ENCODE measurements around the gene ANAPC4.

ANAPC4 gene

GRCh38 chr4:25378437-25378743, 1.3 kb downstream of the ANAPC4 start:
- no peak for DNase-seq (ENCODE audit: low read depth)

- DNase-seq (ENCODE audit: low read depth): no peak
These were observed 2.5 kb downstream of the ANAPC4 start for GRCh38 chr4:25379591-25379990.

GRCh38 chr4:25383647-25384046, 6.6 kb downstream of the ANAPC4 start:
- no peak for DNase-seq (ENCODE audit: low read depth)

DNA sequence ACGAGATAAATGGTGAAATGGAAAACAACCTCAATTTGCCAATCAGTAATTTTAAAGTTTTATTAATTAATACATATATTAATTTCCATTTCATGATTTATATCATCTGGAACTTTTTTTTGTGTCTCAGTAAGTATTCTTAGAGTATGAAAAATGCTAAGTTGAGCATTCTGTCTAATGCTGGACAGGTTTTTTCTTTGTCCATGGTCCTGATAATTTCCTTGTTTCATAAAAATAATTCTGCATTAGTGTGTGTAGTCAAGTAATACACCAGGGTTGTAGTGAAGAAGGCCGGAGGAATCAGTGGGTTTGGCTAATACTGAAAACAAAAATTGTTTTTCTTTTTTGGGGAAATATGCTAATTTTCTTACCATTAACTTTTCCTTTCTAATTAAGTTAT, 9.9 kb downstream of the ANAPC4 start:
- no peak for DNase-seq (ENCODE audit: low read depth)

- DNase-seq (ENCODE audit: low read depth): no peak
These were observed 20.2 kb downstream of the ANAPC4 start for GRCh38 chr4:25397305-25397704.

GRCh38 chr4:25399510-25399909, 22.4 kb downstream of the ANAPC4 start:
- no peak for DNase-seq (ENCODE audit: low read depth)

GRCh38 chr4:25401066-25401465, 24.0 kb downstream of the ANAPC4 start:
- no peak for DNase-seq (ENCODE audit: low read depth)

GRCh38 chr4:25402521-25402920, 25.5 kb downstream of the ANAPC4 start:
- no peak for DNase-seq (ENCODE audit: low read depth)

- DNase-seq (ENCODE audit: low read depth): no peak
These were observed 26.6 kb downstream of the ANAPC4 start for GRCh38 chr4:25403699-25404098.

GRCh38 chr4:25405453-25405852, 28.4 kb downstream of the ANAPC4 start:
- no peak for DNase-seq (ENCODE audit: low read depth)

- DNase-seq (ENCODE audit: low read depth): no peak
These were observed 29.1 kb downstream of the ANAPC4 start for GRCh38 chr4:25406081-25406692.

- no peak for DNase-seq (ENCODE audit: low read depth)
These were observed 33.9 kb downstream of the ANAPC4 start for GRCh38 chr4:25410820-25411529.

DNA sequence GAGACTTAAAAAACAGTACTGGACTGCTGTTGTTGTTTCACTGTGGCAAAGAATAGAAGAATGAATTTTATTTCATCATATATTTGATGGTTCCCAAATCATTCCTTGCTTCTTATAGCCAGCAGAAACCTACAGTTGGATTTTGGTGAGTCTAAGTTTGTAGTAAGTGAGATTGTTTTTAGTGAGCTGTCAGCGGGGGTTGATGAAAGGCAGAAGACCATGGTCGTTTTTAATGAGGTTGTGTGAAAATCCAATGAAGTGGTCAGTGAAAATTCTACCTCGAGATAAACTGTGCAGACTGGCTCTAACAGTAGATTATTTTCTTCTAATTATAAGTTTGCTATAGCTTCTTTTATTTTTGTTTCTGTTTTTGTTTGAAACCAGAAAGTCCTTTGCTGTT, 36.2 kb downstream of the ANAPC4 start:
- no peak for DNase-seq (ENCODE audit: low read depth)

DNA sequence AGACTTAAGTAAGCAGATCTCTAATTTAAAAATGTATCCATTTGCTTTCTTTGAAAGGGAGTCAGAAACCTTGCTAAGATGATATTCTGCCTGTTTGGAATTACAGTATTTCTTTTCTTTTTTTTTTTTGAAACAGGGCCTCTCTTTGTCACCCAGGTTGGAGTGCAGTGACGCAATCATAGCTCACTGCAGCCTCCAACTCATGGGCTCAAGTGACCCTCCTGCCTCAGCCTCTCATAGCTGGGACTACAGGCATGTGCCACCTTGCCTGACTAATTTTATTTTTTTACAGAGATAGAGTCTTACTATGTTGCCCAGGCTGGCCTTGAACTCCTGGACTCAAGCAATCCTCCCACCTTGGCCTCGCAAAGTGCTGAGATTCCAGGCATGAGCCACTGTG, 40.0 kb downstream of the ANAPC4 start:
- DNase-seq (ENCODE audit: low read depth): no peak

- no peak for DNase-seq (ENCODE audit: low read depth)
These were observed 43.9 kb downstream of the ANAPC4 start for GRCh38 chr4:25420931-25421330.

- DNase-seq (ENCODE audit: low read depth): no peak
These were observed 44.9 kb downstream of the ANAPC4 start for GRCh38 chr4:25421816-25422525.

DNA sequence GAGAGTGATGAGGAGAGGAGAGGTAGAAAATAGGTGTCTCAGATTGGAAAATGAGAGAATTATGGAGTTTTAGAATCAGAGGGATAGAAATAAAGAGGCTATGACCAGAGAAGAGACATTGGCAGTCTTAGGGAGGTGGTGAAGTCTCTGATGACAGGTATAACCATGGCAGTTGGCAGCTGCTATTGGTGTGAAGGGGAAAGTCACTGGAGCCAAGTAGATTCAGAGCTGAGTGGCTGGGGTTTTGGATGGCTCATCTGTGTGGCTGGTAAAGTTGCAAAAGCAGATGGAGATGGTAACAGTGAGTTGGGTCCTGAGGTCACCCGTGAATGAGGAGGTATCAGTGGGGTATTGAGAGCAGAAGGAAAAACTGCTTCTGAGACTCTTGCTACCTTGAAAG, 46.5 kb downstream of the ANAPC4 start:
- DNase-seq (ENCODE audit: low read depth): no peak

DNA sequence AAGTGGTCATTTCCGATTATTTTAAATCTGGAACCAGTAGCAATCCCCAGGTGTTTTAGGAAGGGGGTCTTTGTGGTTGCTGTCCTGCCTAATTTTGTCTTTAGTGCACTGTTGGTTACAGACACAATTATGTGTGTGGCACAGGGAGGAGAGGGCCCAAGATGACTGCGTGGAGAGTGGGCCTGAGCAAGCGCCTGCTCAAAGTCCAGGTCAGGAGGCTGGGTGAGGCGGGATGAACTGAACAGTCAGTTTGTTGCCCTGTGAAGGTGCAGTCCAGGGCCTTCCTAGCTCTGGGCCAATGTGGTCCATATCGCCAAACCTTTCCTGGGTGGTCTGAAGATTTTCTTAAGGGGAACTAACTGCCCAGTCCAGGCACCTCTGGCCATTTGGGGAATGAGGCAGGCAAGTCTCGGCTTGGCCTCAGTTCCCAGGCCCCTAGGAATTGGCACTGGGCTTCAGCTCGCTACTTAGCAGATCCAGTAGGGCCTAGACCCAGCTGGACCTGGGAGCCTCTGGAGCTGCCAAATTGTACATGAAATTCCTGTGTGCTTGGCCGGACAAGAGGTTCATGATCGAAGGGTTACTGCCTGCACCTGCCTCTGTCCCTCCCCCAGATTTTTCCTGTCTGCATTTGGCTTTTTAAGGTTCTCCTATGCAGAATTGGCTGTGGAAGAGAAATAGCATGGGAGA, 47.6 kb downstream of the ANAPC4 start:
- DNase-seq (ENCODE audit: low read depth): no peak

- no peak for DNase-seq (ENCODE audit: low read depth)
These were observed 48.3 kb downstream of the ANAPC4 start for GRCh38 chr4:25425361-25425760.

DNA sequence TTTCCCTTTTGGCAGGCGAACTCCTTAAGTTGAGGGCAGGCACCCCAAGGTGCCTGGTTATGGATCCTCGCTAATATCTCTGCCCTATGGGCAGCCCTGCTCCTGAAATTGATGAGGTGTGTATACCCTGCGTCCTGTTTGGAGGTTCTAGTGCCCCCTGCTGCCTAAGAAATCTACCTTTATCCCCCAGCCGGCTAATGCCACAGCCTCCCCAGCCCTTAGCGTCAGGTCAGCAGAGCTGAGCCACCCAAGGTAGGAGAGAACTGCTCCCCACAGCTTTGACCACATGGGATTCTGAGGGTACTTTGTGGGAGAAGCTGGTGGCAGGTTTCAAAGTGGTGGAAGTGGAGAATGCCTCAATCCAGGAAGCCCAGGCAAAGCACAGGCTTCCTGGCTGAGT, 50.8 kb downstream of the ANAPC4 start:
- no peak for DNase-seq (ENCODE audit: low read depth)

DNA sequence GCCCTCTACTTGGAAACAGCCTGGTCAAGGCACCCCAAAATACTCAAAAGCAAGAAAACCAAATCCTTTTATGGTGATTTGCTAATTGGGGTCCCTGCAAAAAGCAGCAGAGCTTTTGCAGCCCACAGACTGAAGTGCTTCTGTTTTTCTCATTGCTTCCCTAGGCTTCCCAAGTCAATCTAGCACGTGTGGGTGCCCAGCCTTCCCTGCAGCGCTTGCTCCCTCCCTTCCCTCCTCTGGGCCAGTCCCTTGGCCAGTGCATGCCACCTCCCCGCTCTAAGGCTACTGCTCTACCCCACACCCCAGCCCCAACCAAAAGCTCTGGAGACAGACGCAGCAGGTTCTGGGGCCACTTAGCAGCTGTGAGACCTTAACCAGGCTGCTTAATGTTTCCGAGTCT, 53.6 kb downstream of the ANAPC4 start:
- no peak for DNase-seq (ENCODE audit: low read depth)

DNA sequence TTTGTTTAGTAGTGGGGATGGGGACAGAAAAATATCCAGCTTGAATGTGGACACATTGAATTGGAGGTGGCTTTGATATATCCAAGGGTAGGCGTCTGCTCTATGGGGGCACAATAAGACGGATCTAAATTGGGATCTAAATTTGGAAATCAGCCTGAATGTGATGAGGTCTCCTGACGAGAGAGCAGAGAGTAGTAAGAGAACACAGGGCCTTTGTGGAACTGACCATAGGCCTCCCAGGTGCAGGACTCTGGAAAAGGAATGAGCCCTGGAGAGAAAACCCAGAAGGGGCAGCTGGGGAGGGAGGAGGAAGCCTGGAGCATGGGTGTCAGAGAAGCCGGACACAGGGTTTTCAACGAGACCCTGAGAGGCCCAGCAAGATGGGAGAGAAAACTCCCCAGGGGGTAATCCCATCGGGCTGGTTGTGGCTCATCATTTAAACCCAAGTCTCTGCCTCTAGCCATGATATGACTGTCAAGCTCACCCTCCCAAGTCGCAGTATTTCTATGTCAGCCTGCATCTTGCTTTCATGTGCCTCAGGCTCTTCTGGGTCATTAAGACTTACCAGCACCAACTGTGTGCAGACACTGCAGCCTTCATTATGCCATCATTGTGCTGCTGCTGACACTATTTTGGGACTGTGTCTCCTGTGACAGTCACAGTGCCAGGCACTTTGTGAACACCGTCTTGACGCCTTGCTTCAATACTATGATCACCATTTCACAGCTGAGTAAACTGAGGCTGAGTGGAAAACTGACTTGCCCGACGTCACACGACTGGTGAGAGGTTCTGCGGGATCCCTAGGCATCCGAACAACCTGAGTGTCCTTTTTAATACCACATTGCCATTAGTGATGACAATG, 57.1 kb downstream of the ANAPC4 start:
- no peak for DNase-seq (ENCODE audit: low read depth)
